ENCODE measurements around the gene C1QTNF9.

- no peak for TF ChIP-seq CTCF (IDR thresholded peaks at IDR 0.05)
- no peak for TF ChIP-seq USF2 (CRISPR knock-in tag; IDR thresholded peaks at IDR 0.05)
- no peak for TF ChIP-seq CREB1 (CRISPR knock-in tag; IDR thresholded peaks at IDR 0.05)
- TF ChIP-seq JUN (CRISPR knock-in tag; IDR thresholded peaks at IDR 0.05): no peak
- TF ChIP-seq TCF7 (CRISPR knock-in tag; IDR thresholded peaks at IDR 0.05; ENCODE audit: low read depth): no peak
- no peak for TF ChIP-seq ESRRA (CRISPR knock-in tag; IDR thresholded peaks at IDR 0.05; ENCODE audit: borderline replicate concordance)
- no peak for TF ChIP-seq RELA (CRISPR knock-in tag; IDR thresholded peaks at IDR 0.05; ENCODE audit: borderline replicate concordance)
- TF ChIP-seq CREM (CRISPR knock-in tag; IDR thresholded peaks at IDR 0.05): no peak
- no peak for TF ChIP-seq ZNF232 (CRISPR knock-in tag; IDR thresholded peaks at IDR 0.05)
- TF ChIP-seq ZNF138 (CRISPR knock-in tag; conservative IDR thresholded peaks at IDR 0.05): no peak
- no peak for TF ChIP-seq ZNF532 (CRISPR knock-in tag; IDR thresholded peaks at IDR 0.05; ENCODE audit: borderline replicate concordance)
- TF ChIP-seq MLX (CRISPR knock-in tag; IDR thresholded peaks at IDR 0.05): no peak
- TF ChIP-seq NR3C1 (CRISPR knock-in tag; conservative IDR thresholded peaks at IDR 0.05; ENCODE audit: low read depth): no peak
Observed at GRCh38 chr13:24356270-24356669, 46.9 kb downstream of the C1QTNF9 start.

Measured in WTC11 (cell line).